ENCODE data around the gene SLC39A2. TPM values are rescaled to one million over a fixed set of nuclear protein-coding genes. Genes with fewer than 3 reads are reported as not detected.

The SLC39A2 gene
- total RNA-seq, 1 donor from 2014 or later = not detected

DNA sequence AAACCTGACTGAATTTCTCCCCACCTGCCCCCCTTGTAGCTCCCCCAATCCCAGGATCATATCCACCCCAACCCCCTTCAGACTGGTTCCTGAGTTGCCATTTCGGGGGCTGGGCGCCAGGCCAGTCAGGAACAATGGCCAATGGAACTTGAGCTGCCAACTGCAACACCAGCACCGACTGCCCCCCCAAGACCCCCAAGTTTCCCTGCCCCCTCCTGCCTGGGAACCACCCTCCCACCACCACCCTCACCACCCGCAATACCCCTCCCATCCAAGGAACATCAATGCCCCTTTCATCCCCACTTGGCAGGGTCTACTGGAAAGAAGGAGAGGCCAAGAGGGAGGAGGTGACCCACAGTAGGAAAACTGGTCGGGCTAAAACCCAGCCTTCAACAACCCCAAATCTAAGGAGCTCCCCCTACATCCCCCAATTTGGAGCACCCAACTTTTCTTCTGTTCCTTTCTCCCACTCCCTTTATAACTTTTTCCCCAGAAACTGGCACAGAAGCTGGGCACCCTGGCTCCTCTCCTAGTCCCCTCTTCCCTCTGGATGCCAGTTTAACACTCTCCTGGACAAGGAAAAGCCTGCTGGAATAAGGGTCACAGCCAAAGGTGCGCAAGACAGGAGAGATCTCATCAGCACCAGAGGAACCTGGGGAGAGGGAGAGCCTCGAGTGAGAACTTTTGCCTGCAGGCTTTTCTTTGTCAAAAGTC is 27.3 kb downstream of the SLC39A2 start:
- no peak for ATAC-seq
- Histone ChIP-seq H3K4me1 (peaks cover 11% of the 10 kb centered on the region), H3K27ac (peak overlapping the region; percentile 85), H3K36me3 (peaks cover 8% of the 10 kb centered on the region), H3K9me3 (no peaks in the 10 kb centered on the region), H3K27me3 (ENCODE audit: low read depth) (no peaks in the 10 kb centered on the region), H3K4me3 (no peak overlapping the region)
- TF ChIP-seq, protein P1, sequence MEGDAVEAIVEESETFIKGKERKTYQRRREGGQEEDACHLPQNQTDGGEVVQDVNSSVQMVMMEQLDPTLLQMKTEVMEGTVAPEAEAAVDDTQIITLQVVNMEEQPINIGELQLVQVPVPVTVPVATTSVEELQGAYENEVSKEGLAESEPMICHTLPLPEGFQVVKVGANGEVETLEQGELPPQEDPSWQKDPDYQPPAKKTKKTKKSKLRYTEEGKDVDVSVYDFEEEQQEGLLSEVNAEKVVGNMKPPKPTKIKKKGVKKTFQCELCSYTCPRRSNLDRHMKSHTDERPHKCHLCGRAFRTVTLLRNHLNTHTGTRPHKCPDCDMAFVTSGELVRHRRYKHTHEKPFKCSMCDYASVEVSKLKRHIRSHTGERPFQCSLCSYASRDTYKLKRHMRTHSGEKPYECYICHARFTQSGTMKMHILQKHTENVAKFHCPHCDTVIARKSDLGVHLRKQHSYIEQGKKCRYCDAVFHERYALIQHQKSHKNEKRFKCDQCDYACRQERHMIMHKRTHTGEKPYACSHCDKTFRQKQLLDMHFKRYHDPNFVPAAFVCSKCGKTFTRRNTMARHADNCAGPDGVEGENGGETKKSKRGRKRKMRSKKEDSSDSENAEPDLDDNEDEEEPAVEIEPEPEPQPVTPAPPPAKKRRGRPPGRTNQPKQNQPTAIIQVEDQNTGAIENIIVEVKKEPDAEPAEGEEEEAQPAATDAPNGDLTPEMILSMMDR (IDR thresholded peaks at IDR 0.05) = no peak
- intact Hi-C loops (cut with DNase I) = no loop called here
- DNase-seq = no peak

DNA sequence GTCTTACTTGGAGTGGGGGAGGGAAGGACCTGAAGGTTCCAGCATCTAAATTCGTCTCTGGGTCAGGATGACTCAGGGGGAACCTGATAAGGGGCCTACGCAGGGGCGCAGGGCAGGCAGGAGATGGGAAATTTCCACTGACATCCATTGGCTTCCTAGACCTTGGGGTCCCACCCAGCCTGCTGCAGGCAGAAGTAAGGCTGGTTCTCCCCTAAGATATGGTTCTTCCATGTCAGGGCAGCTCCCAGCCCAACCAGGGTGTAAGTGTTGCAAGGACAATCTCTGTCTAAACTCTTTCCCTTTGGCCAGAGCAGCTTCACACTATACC is 27.9 kb downstream of the SLC39A2 start:
- TF ChIP-seq, protein P1 (IDR thresholded peaks at IDR 0.05) = no peak

DNA sequence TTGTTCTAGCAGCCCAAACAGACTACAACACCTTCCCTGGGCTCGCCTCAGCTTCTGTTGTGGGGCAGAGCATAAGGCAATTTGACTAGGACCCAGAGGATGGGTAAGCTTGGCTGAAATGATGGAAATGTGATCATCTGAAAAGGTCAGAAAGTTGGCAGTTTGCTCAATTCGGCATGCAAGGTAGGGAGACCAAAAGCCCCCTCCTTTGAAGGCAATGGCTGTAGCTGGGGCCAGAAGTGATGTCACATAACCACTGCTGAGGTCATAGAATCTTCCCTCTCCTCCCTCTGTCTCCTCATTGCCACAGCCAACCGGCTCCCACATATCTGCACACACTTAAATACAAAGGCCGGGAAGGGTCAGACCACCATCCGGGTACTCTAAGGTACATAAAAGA is 30.8 kb downstream of the SLC39A2 start, which contains the start of gene TPPP2:
TPPP2 (plus strand) TSS at position 301 of the 400 bp plus-strand sequence. CDS start 365 bp downstream, outside the sequence.
- TF ChIP-seq, protein P1 (IDR thresholded peaks at IDR 0.05) = no peak
- no peak for ATAC-seq
- H3K27ac ChIP-seq = no peak within 1 kb of the TSS

More for the DNA sequence above, 27.9 kb downstream of the SLC39A2 start:
- H3K27me3 ChIP-seq (ENCODE audit: low read depth) = no peaks in the 10 kb centered on the region
- peak overlapping the region; percentile 85 for H3K27ac ChIP-seq
- H3K36me3 ChIP-seq = peaks cover 3% of the 10 kb centered on the region
- no peak overlapping the region for H3K4me3 ChIP-seq
- H3K4me1 ChIP-seq = peaks cover 11% of the 10 kb centered on the region
- ATAC-seq = no peak
- intact Hi-C loops (cut with DNase I) = no loop called here
- DNase-seq = no peak
- H3K9me3 ChIP-seq = no peaks in the 10 kb centered on the region

DNA sequence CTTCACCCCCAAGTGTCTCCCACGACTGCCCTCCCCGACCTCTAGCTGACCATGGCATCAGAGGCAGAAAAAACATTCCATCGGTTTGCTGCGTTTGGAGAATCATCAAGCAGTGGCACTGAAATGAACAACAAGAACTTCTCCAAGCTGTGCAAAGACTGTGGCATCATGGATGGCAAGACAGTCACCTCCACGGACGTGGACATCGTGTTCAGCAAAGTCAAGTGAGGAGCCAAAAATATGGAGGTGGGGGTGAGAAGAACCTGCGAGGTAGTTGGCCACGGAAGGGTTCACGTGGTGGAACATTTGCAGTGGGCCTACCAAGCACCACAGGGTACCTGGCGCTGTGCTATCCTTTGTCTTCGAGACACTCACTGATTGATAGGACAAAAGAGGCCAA is 31.4 kb downstream of the SLC39A2 start:
- Histone ChIP-seq H3K27ac (no peak overlapping the region), H3K36me3 (no peaks in the 10 kb centered on the region), H3K4me1 (no peaks in the 10 kb centered on the region), H3K9me3 (no peaks in the 10 kb centered on the region), H3K27me3 (ENCODE audit: low read depth) (no peaks in the 10 kb centered on the region), H3K4me3 (no peak overlapping the region)
- ATAC-seq (no peak), DNase-seq (no peak)
- intact Hi-C loops (cut with DNase I) = no loop called here
- TF ChIP-seq, protein P1 (IDR thresholded peaks at IDR 0.05) = no peak

More for the DNA sequence above, 30.8 kb downstream of the SLC39A2 start, which contains the start of gene TPPP2:
- no peaks in the 10 kb centered on the region for H3K9me3 ChIP-seq
- H3K36me3 ChIP-seq = no peaks in the 10 kb centered on the region
- DNase-seq = no peak
- intact Hi-C loops (cut with DNase I) = no loop called here
- no peaks in the 10 kb centered on the region for H3K27me3 ChIP-seq (ENCODE audit: low read depth)
- H3K4me3 ChIP-seq = no peak within 1 kb of the TSS
- no peaks in the 10 kb centered on the region for H3K4me1 ChIP-seq

DNA sequence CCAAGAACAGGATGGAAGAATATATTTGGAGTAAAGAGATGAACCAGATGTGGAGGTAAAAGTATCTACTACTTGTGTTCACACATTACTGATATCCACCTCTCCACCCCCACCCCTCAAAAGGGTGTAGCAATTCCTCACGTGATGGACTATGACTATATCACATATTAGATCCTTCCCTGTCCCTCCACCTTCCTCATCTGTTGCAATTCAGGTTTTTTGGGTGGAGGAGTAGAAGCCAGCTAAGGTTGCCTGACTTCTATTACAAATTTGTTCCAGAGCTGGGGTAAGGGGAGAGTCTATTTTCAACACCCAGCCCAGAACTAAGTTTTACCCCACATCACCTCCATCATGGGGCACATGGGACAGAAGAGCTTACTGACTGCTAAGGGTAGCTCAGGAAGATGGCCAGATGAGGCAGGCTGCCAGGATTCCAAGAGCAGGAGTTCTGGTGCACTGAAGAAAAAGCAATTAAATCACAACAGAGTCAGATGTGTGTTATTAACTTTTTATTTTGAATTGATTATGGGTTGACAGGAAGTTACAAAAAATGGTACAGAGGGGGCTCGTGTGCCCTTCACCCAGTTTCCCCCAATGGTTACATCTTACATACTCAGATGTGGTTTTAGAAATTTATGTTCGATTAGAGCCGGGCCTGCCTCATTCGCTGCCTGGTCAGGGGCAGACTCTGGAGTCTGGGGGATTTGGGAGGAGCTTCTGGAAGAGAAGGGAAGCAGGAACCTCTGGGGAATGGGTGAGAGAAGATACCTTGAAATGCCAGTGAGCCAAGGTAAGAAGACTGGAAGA is 33.4 kb downstream of the SLC39A2 start:
- Histone ChIP-seq H3K4me3 (no peak overlapping the region), H3K9me3 (no peaks in the 10 kb centered on the region), H3K4me1 (no peaks in the 10 kb centered on the region), H3K27ac (no peak overlapping the region), H3K27me3 (ENCODE audit: low read depth) (no peaks in the 10 kb centered on the region), H3K36me3 (no peaks in the 10 kb centered on the region)
- TF ChIP-seq, protein P1 (IDR thresholded peaks at IDR 0.05) = no peak
- ATAC-seq (no peak), DNase-seq (no peak)
- intact Hi-C loops (cut with DNase I) = no loop called here
